ENCODE measurements around the gene CACNG7.

Gene CACNG7

GRCh38 chr19:53982611-53983010 is 73.5 kb downstream of the CACNG7 start:
- no peak for TF ChIP-seq CTCF (conservative IDR thresholded peaks at IDR 0.05; ENCODE audit: low read length)
- H3K4me3 ChIP-seq (ENCODE audit: low read length): no peak overlapping the region
- no peak for DNase-seq (ENCODE audit: low read depth)

GRCh38 chr19:53983457-53984289 is 74.6 kb downstream of the CACNG7 start:
- no peak for TF ChIP-seq CTCF (conservative IDR thresholded peaks at IDR 0.05; ENCODE audit: low read length)
- H3K4me3 ChIP-seq (ENCODE audit: low read length): no peak overlapping the region
- DNase-seq (ENCODE audit: low read depth): no peak

- no peak for DNase-seq (ENCODE audit: low read depth)
- no peak overlapping the region for H3K4me3 ChIP-seq (ENCODE audit: low read length)
Observed at GRCh38 chr19:53985863-53986262, 76.8 kb downstream of the CACNG7 start.

GRCh38 chr19:53988981-53989380 is 79.9 kb downstream of the CACNG7 start:
- no peak overlapping the region for H3K4me3 ChIP-seq (ENCODE audit: low read length)
- no peak for TF ChIP-seq CTCF (conservative IDR thresholded peaks at IDR 0.05; ENCODE audit: low read length)
- no peak for DNase-seq (ENCODE audit: low read depth)

More at GRCh38 chr19:53985863-53986262, 76.8 kb downstream of the CACNG7 start:
- TF ChIP-seq CTCF (conservative IDR thresholded peaks at IDR 0.05; ENCODE audit: low read length): no peak

- no peak for DNase-seq (ENCODE audit: low read depth)
- no peak for TF ChIP-seq CTCF (conservative IDR thresholded peaks at IDR 0.05; ENCODE audit: low read length)
- no peak overlapping the region for H3K4me3 ChIP-seq (ENCODE audit: low read length)
Observed at GRCh38 chr19:53989600-53990533, 80.8 kb downstream of the CACNG7 start.

GRCh38 chr19:53991224-53992113 is 82.4 kb downstream of the CACNG7 start, which contains the start of gene CACNG6:
Gene CACNG6 (plus strand): TSS chr19:53991637. CDS start chr19:53992878, 1,241 bp downstream.
- peak within 1 kb of the TSS; percentile 30 for H3K4me3 ChIP-seq (ENCODE audit: low read length)
- TF ChIP-seq CTCF (conservative IDR thresholded peaks at IDR 0.05; ENCODE audit: low read length): no peak
- DNase-seq (ENCODE audit: low read depth): no peak

Data from AG10803 (cell line).